GM19324 (cell line): Measurements from ENCODE around the gene CSF3.
A peak's percentile ranks its signal among the peaks of the same experiment; 100 is the strongest.

Experiments used
- ATAC-seq: cut with Tn5 transposase; IDR thresholded peaks from one replicate; pipeline ENCODE4 v1.9.1; 2021; ENCODE audit warnings: mild to moderate bottlenecking, moderate library complexity; ENCODE audit not compliant: unreplicated experiment, low FRiP score

The CSF3 gene

DNA sequence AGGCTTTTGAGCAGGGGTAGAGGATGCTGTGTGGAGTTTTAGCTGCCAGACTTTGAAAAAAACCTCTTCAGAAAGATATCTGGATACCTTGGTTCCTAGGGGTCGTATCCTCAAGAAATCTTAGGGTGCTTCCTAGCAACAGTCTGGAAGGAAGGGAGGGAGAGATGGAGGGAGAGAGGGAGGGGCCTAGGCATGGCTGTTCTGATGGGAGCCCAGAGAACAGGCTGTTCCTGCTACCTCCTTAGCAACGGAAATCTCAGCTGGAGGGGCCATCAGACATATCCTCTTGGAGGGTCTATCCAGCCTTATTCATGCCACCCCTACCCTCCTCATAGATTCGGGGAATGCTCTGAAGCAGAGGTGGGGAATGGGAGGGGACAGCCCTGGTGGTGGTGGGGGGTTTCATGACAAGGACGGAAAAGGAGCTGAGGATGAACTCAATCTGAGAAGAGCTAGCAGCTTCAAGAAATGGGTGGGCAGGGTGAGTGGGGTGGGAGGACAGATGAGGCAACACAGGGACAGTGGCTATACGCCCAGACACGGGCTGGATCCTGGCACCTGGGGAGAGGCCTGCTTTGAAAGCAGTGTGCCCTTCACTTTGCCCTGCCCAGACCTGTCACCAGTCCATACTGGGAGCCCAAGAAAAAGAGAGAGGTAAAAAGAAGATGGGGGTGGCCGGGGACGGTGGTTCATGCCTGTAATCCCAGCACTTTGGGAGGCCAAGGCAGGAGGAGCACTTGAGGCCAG is 44.7 kb downstream of the CSF3 start:
- ATAC-seq, result no peak

DNA sequence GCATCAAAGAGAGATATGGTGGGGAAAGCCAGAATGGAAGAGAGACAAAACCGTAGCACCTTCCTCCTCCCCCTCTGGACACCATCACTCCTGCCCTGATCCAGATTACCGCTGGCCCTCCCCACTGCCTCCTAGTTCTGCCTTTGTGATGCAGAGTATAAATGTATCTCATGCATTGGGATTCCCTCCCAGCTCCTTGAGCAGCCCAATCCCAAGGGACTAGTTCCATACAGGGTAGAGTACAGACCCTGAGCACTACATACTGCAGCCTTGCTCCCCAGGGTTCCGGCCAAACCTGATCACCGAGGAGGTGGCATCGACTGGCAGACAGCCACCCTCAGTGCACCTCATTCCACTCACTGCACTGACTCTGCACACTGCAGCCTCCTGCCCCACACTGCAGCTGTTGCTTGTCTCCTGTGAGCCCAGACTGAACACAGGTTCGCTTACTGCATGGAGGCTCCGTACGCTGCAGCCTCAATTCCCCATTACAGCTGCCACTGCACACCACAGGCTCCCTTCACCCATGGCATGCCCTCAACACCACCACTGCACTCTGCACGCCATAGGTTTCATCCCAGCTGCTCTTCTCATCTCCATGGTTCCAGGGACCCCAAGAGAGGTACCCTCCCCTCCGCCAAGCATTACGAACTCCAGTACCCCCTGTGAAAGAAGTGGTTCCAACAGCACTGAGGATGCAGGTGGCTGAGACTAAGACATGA is 45.8 kb downstream of the CSF3 start:
- no peak for ATAC-seq

DNA sequence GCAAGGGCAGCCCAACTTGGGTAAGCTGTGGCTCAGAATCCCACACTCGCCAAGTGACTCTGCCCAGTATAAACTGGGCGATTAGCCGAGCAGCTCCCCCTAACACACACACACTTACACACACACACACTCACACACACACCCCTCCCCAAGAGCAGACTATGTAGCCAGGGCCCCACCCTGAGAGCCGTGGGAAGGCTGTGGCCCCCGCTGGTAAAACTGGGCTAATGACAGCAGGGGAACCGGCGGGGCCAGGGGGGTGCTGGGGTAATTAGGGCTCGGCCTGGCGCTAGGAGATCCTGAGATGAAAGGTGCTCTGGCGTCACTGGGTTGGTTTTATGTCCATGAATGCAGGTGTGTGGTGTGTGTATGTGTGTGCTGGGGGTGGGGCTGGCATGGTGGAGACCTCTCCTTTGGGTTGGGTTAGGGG is 46.4 kb downstream of the CSF3 start:
- no peak for ATAC-seq

DNA sequence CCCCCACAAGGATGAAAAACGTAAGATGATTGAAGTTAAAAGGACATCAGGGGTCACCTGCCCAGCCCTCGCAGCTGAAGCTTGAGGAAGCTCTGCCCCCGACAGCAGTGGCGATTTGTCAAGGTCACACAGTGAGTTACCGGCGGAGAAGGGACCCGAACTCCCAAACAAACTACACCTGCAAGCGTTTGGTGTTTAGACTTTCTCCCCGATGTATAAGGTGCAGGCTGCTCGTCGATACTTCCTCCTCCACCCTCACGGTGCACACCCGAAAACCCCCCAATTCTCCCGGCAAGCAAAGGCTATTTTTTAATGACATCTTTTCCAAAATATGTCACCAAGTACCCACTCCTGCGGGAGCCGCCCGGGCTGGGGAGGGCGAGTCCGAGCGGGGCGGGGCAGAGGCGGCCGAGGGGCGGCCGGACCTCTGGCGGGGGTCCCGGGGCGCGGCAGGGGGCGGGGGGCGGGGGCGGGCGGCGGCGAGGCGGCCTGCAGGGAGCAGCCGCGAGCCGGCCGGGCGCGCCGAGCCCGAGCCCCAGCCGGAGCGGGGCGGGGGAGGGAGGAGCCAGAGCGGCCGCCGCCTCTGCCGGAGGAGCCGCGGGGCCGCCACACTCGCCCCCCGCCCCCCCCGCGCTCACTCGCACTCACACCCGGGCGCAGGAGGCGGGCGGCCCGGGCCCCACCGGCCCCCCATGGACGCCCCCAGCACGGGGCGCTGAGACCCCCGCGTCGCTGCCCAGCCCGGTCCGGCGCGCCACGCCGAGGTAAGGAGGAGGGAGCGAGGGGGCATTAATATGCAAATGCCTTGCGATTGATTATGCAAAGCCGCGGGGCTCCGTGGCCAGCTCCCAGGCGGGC is 47.3 kb downstream of the CSF3 start, which contains the start of gene THRA:
TSS of gene THRA (plus strand) at position 637 of the 858 bp plus-strand sequence. CDS start 11,524 bp downstream, outside the sequence.
- peak; percentile 68 for ATAC-seq

DNA sequence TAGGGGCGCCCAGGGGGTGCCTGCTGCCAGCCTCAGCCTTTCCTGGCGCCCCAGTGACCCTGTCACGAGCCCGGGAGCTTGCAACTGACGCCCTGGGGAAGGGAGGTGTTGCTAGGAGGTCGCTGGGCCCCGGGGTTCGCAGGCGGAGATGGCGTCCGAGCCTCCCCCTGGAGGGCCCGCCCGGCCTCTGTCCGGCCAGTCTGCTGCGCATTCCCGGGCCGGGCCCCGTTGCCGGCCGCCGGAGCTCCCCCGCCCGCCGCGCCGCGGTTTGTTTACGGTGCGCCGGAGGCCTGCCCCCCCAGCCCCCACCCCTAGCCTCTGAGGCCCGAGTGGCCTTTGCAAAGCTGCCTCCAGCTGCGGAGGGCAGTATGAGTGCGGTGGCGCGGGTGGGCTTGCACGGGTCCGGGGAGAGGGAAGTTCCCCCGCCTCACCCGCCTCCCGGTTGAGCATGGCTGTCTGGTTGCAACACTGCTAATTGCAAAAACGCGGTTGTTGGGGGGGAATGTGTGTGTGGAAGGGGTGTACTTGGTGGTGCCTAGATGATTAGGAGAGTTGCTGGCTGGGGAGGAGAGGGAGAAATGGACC is 48.0 kb downstream of the CSF3 start:
- peak; percentile 21 for ATAC-seq

DNA sequence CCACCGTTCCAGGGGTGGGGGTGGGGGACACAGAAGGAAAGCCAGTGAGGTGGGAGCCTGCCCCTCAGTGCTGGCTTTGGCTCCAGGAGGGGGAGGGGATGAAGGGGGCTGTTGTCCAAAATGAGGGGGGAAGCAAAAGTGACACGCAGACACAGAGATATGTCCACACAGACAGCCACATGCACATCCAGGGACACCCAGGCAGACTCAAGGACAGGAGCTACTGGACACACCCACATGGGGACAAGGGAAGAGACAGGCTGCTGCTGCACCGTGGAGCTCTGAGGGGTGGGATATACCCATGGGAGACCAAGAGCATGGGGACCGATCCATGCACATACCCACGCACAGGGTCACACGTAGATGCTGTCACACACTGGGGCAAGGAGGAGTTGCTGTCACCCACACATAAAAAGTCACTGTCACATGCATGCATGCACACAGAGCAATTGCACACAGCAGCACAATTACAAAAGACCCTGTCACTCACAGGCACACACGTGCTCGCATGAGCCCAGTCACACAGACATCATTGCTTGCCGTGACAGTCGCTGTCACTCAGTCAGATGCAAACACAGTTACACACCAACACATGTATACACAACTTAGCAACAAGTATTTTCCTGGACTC is 48.8 kb downstream of the CSF3 start:
- ATAC-seq, result no peak

DNA sequence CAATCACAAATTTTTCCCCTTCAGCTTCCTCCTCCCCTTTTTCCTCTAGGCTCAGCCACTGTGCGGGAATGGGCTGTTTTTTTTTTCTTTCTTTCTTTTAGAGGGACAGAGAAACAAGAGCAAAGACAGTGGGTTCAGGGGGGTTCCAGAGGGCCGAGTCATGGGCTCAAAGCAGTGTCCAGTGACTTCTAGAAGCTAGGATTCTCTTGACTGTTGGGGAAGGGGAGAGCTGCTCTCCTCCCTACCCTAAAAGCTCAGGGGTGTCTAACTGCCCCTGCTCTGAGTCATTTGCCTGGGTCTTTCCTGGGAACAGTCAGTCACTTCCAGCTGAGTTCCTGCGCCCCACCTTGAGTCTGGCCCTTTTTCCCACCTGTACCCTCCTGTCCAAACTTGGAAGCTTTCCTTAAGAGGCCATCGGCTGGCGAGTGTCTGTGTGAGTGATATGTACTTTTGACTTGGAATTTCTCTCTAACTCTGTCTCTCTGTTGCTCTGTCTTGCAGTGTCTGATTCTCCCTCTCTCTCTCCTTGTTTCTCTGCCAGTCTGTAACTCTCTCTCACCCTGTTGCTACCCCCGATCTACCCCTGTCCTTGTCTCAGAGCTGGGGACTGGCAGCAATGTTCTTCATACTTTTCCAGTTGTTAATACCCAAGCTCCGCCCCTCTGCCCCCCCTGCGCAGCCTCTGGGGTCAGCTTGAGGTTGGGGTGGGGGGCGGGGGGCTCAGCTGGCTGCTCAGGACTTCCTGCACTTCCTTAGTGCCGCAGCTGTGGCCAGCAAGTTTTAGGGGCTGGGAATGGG is 49.9 kb downstream of the CSF3 start:
- no peak for ATAC-seq

DNA sequence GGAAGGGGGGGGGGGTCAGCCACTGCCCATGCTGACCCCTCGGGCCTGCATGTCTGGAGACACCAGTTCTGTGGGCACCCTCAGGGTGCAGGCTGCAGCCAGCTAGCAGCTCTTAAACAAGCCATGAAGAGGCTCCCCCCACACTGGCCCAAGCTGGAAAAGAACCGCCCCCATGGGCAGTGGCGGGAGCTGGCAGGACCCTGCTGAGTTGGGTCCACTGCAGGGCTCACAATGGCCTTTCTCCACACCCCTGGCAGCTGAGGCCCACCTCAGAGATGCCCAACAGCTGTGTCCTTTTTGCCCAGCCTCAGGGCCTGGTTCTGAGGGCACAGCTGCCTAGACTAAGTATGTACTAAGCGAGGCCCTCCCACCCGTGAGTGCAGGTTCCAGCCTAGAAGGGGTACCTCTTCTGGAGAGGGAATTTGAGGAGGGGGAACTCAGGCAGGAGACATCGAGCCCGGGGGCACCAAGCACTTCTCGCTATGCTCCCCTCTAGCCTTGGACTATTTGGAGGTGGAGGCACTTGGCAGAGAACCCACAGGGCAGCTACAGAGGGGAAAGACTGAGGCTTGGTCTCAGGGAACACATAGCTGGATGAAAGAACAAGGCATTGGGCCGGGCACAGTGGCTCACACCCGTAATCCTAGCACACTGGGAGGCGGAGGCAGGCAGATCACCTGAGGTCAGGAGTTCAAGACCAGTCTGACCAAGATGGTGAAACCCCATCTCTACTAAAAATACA is 50.7 kb downstream of the CSF3 start:
- ATAC-seq, result no peak
